ENCODE data around the gene F2R.

The F2R gene

DNA sequence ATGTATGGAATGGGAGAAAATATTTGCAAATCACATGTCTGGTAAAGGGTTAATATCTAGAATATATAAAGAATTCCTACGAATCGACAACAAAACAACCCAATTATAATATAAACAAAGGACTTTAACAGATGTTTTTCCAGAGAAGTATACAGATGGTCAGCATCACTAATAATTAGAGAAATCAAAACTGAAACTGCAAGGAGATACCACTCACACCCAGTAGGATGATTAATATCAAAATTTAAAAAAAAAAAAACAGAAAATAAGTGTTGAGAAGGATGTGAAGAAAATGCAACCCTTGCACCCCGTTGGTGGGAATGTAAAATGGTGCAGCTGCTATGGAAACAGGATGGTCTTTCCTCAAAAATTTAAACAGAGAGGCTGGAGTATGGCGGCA, 34.6 kb upstream of the F2R start:
- no peak overlapping the region for H3K4me3 ChIP-seq (ENCODE audit: low read length in 2 of 2)
- no peak overlapping the region for H3K27ac ChIP-seq (ENCODE audit: low read length)
- no peak overlapping the region for H3K9ac ChIP-seq (ENCODE audit: low read length in 2 of 2)
- no peaks in the 10 kb centered on the region for H3K4me1 ChIP-seq (ENCODE audit: control insufficient read depth, insufficient read depth, low read length)
- no peaks in the 10 kb centered on the region for H3K9me3 ChIP-seq (ENCODE audit: control insufficient read depth in 2 of 2, low read length in 2 of 2)
- H3K27me3 ChIP-seq (ENCODE audit: control insufficient read depth in 1 of 2, insufficient read depth in 2 of 2, low read length in 2 of 2), result no peaks in the 10 kb centered on the region
- H3K36me3 ChIP-seq (ENCODE audit: control insufficient read depth in 2 of 2, insufficient read depth in 2 of 2, low read length in 2 of 2), result no peaks in the 10 kb centered on the region

DNA sequence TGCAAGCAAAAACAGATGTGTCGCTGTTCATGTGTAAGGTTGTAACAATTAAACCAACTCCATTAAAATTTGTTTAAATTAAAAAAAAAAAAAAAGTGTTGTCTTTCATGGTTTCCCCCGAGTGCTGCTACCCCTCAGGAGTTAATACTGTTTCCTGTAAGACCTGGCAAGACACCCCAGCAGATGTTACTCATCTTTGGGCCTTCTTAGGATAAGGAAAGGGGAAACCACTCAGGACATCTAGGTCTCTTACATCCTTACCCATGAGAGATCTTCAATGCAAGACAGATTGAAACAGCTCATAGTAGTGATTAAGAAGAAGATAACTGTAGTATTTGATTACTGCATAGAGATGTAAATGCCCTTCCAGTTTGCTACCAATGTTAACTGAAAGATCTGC, 33.5 kb upstream of the F2R start:
- no peak overlapping the region for H3K27ac ChIP-seq (ENCODE audit: low read length)
- no peak overlapping the region for H3K4me3 ChIP-seq (ENCODE audit: low read length in 2 of 2)
- H3K9ac ChIP-seq (ENCODE audit: low read length in 2 of 2), result no peak overlapping the region
- H3K36me3 ChIP-seq (ENCODE audit: control insufficient read depth in 2 of 2, insufficient read depth in 2 of 2, low read length in 2 of 2), result no peaks in the 10 kb centered on the region
- H3K4me1 ChIP-seq (ENCODE audit: control insufficient read depth, insufficient read depth, low read length), result no peaks in the 10 kb centered on the region
- no peaks in the 10 kb centered on the region for H3K9me3 ChIP-seq (ENCODE audit: control insufficient read depth in 2 of 2, low read length in 2 of 2)
- H3K27me3 ChIP-seq (ENCODE audit: control insufficient read depth in 1 of 2, insufficient read depth in 2 of 2, low read length in 2 of 2), result no peaks in the 10 kb centered on the region

DNA sequence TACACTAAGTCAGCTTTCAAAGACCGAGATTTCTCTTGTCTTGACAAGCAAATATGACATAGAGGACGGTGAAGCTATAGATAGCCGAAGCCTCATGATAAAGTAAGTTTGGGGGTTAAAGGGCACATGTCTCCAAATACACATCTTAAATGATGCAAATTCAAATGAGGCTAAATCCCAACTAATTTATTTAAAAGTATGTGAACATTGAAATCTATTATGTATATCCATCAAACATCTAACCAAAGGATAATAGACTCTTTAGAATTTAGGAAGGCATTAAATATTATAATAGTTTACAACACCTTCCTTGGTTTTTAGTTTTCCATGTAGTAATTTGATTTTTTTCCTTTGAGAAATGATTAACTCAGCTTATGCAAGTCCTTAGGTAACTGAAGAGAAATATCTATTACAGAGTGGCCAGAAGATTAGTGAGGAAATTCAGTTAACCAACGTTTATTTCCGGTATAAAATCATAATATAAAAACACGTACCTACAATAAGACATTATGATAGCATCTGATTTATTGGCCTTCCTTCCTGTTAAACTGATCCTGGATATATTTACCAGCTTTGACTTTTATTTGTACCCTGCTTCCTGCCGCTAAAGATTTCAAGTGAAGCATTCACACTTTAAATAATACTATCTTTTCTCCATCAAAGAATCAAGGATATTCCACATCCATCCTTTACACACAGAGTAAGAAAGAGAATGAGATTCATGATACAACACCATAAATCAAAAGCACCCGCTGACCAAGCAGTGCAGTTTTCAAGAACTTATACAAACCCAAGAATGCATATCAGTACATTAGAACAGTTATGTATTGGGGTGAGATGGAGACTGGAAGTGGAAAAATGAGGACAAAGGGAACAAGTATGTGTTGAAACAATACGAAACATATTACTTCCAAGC, 31.9 kb upstream of the F2R start:
- Histone ChIP-seq H3K27me3 (ENCODE audit: control insufficient read depth in 1 of 2, insufficient read depth in 2 of 2, low read length in 2 of 2) (no peaks in the 10 kb centered on the region), H3K9ac (ENCODE audit: low read length in 2 of 2) (no peak overlapping the region), H3K4me1 (ENCODE audit: control insufficient read depth, insufficient read depth, low read length) (no peaks in the 10 kb centered on the region), H3K27ac (ENCODE audit: low read length) (no peak overlapping the region), H3K36me3 (ENCODE audit: control insufficient read depth in 2 of 2, insufficient read depth in 2 of 2, low read length in 2 of 2) (no peaks in the 10 kb centered on the region), H3K9me3 (ENCODE audit: control insufficient read depth in 2 of 2, low read length in 2 of 2) (no peaks in the 10 kb centered on the region), H3K4me3 (ENCODE audit: low read length in 2 of 2) (no peak overlapping the region)

DNA sequence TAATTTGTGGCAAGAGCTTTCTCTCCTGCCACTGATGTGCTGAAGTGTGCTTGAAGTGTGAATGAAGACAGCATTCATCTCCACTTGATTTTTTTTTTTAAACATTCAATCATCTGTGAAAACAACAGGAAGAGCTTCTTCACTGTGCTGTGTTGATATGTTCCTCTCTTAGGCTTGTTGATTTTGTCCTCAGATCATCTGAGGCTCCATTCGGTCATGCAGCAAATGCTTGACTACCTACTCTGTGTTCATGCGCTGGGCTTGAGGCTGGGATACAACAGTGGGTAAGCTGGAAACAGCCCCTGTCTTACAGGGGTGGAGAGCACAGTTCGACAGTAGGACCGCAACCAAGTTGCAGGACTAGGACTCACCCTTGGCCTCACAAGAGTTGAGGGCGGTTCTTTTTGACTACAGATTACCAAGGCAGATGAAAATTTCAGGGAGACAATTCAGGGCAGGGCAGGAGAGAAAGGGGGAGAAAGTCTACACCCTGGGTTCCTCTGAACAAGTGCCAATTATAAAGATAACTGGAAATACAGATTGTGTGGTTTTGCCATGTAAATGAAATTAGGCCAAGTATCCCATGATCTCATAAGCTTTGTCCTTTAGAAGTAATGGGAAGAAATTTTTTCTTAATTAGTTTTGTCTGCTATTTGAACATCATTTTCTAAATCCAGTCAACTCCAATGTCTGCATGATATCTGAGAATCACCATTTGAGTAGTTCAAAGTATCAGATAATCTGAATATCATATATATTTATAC, 31.0 kb upstream of the F2R start:
- Histone ChIP-seq H3K9me3 (ENCODE audit: control insufficient read depth in 2 of 2, low read length in 2 of 2) (no peaks in the 10 kb centered on the region), H3K27me3 (ENCODE audit: control insufficient read depth in 1 of 2, insufficient read depth in 2 of 2, low read length in 2 of 2) (no peaks in the 10 kb centered on the region), H3K9ac (ENCODE audit: low read length in 2 of 2) (no peak overlapping the region), H3K4me3 (ENCODE audit: low read length in 2 of 2) (no peak overlapping the region), H3K27ac (ENCODE audit: low read length) (no peak overlapping the region), H3K4me1 (ENCODE audit: control insufficient read depth, insufficient read depth, low read length) (no peaks in the 10 kb centered on the region), H3K36me3 (ENCODE audit: control insufficient read depth in 2 of 2, insufficient read depth in 2 of 2, low read length in 2 of 2) (no peaks in the 10 kb centered on the region)

DNA sequence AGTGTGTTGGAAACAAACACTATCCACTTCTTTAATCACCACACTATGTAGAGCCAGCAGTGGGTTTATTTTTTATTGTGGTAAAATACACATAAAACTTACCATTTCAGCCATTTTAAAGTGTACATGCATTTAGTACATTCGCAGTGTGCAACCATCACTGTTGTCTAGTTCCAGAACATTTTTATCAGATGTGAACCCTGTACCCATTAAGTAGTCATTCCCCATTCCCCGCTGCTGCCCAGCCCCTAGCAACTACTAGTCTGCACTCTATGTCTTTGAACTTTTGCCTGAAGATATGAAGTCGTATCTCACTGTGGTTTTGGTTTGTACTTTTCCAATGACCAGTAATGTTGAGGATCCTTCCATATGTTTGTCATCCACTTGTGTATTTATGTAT, 30.2 kb upstream of the F2R start:
- no peak overlapping the region for H3K27ac ChIP-seq (ENCODE audit: low read length)
- no peak overlapping the region for H3K9ac ChIP-seq (ENCODE audit: low read length in 2 of 2)
- H3K36me3 ChIP-seq (ENCODE audit: control insufficient read depth in 2 of 2, insufficient read depth in 2 of 2, low read length in 2 of 2), result no peaks in the 10 kb centered on the region
- no peaks in the 10 kb centered on the region for H3K4me1 ChIP-seq (ENCODE audit: control insufficient read depth, insufficient read depth, low read length)
- H3K4me3 ChIP-seq (ENCODE audit: low read length in 2 of 2), result no peak overlapping the region
- H3K27me3 ChIP-seq (ENCODE audit: control insufficient read depth in 1 of 2, insufficient read depth in 2 of 2, low read length in 2 of 2), result no peaks in the 10 kb centered on the region
- H3K9me3 ChIP-seq (ENCODE audit: control insufficient read depth in 2 of 2, low read length in 2 of 2), result no peaks in the 10 kb centered on the region

DNA sequence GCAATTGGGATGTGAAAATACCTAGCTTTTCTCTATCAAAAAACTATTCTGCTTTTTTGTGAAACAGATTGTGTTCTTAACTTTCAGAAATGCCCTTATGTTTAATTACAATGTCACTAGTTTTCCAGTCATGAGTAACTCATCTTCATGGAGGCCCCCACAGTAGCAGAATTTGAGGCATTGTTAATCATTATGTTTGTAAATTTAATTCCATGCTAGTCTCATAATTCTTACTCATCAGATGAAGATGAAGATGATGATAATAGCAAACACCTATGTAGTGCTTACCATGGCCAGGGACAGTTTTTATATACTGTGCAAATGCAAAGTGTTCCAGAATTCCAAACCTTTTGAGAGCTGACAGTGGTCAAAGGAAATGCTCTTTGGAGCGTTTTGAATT, 27.7 kb upstream of the F2R start:
- Histone ChIP-seq H3K9me3 (ENCODE audit: control insufficient read depth in 2 of 2, low read length in 2 of 2) (no peaks in the 10 kb centered on the region), H3K4me3 (ENCODE audit: low read length in 2 of 2) (no peak overlapping the region), H3K9ac (ENCODE audit: low read length in 2 of 2) (no peak overlapping the region), H3K27me3 (ENCODE audit: control insufficient read depth in 1 of 2, insufficient read depth in 2 of 2, low read length in 2 of 2) (no peaks in the 10 kb centered on the region), H3K36me3 (ENCODE audit: control insufficient read depth in 2 of 2, insufficient read depth in 2 of 2, low read length in 2 of 2) (no peaks in the 10 kb centered on the region), H3K27ac (ENCODE audit: low read length) (no peak overlapping the region), H3K4me1 (ENCODE audit: control insufficient read depth, insufficient read depth, low read length) (no peaks in the 10 kb centered on the region)

DNA sequence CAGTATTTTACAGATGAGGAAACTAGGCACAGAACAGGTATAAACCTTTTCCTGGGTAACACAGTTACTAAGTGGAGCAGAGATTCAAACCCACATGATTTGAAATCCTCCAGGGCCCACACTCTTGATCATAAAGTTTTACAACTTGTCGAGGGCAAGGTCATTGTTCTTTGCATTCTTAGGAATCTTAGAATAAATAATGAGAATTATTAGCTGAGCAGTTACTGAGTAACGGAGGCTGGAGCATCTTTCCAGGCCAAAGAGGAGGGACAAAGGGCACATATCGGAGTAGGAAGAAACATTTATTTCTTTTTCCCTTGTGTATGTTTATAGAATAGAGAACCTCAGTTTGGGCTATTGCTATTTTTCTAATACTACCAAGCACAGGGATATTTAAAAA, 27.1 kb upstream of the F2R start:
- Histone ChIP-seq H3K27ac (ENCODE audit: low read length) (no peak overlapping the region), H3K9me3 (ENCODE audit: control insufficient read depth in 2 of 2, low read length in 2 of 2) (no peaks in the 10 kb centered on the region), H3K4me1 (ENCODE audit: control insufficient read depth, insufficient read depth, low read length) (no peaks in the 10 kb centered on the region), H3K36me3 (ENCODE audit: control insufficient read depth in 2 of 2, insufficient read depth in 2 of 2, low read length in 2 of 2) (no peaks in the 10 kb centered on the region), H3K9ac (ENCODE audit: low read length in 2 of 2) (no peak overlapping the region), H3K4me3 (ENCODE audit: low read length in 2 of 2) (no peak overlapping the region), H3K27me3 (ENCODE audit: control insufficient read depth in 1 of 2, insufficient read depth in 2 of 2, low read length in 2 of 2) (no peaks in the 10 kb centered on the region)

DNA sequence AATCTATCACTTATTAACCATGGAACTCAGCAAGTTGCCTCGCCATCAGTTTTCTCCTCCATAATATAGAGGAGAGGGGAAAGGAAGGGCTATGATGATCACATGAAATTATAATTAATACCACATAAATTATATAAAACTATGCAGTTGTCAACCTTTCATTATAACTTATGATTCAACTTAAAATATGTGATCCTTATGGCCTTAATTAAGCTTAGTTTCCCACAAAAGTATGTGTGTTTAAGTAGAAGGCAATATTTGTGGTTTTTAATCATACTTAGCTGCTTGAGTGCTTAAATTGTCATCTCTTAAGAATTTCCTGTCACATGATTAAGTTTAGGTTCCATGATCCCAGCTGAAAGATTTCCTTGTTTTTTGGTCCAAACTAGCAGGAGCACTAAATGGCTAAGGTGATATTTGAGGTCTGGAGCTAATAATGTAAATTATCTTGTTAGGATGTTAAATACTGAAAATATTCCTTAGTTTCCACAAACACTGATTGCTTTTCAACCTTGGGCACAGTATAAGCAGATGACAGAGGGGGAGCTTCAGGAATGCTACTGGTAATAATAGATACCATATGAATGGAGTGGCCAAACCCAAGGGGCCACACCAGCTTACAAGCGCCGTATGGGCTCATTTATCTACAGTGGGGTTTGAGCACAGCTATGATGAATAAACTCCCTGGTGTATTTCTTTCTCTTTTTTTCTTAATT, 26.4 kb upstream of the F2R start:
- Histone ChIP-seq H3K9ac (ENCODE audit: low read length in 2 of 2) (no peak overlapping the region), H3K27ac (ENCODE audit: low read length) (no peak overlapping the region), H3K4me1 (ENCODE audit: control insufficient read depth, insufficient read depth, low read length) (no peaks in the 10 kb centered on the region), H3K4me3 (ENCODE audit: low read length in 2 of 2) (no peak overlapping the region), H3K9me3 (ENCODE audit: control insufficient read depth in 2 of 2, low read length in 2 of 2) (no peaks in the 10 kb centered on the region), H3K36me3 (ENCODE audit: control insufficient read depth in 2 of 2, insufficient read depth in 2 of 2, low read length in 2 of 2) (no peaks in the 10 kb centered on the region), H3K27me3 (ENCODE audit: control insufficient read depth in 1 of 2, insufficient read depth in 2 of 2, low read length in 2 of 2) (no peaks in the 10 kb centered on the region)

DNA sequence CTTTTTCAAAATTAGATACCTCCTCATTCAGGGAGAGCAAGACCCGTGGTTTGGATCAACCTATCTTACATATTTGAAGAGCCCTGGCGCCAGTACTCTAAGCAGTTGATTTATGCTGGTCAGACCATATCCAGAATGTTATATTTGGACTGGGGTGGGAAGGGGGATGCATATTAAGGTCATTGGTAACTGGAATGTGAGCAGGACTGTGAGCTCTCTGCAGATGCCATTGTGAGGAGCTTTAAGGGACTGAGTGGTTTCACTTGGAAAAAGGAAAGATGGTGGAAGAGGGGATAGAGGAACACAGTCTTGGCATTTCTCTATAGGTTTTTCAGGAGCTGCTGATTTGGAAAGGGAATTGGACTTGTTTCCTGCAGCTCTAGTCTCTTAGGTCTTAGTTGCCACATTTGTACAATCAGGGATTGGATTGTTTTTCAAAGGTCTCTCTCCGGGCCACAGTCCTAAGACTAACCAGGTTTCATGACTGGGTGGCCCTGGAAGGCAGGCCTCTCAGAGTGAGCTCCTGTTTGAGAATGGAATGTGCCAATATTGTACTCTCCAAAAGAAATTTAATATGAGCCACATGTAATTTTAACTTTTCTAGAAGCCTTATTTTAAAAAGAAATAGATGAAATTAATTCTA, 25.8 kb upstream of the F2R start:
- no peaks in the 10 kb centered on the region for H3K27me3 ChIP-seq (ENCODE audit: control insufficient read depth in 1 of 2, insufficient read depth in 2 of 2, low read length in 2 of 2)
- H3K9me3 ChIP-seq (ENCODE audit: control insufficient read depth in 2 of 2, low read length in 2 of 2), result no peaks in the 10 kb centered on the region
- H3K9ac ChIP-seq (ENCODE audit: low read length in 2 of 2), result no peak overlapping the region
- no peak overlapping the region for H3K4me3 ChIP-seq (ENCODE audit: low read length in 2 of 2)
- H3K36me3 ChIP-seq (ENCODE audit: control insufficient read depth in 2 of 2, insufficient read depth in 2 of 2, low read length in 2 of 2), result no peaks in the 10 kb centered on the region
- H3K4me1 ChIP-seq (ENCODE audit: control insufficient read depth, insufficient read depth, low read length), result no peaks in the 10 kb centered on the region
- no peak overlapping the region for H3K27ac ChIP-seq (ENCODE audit: low read length)

DNA sequence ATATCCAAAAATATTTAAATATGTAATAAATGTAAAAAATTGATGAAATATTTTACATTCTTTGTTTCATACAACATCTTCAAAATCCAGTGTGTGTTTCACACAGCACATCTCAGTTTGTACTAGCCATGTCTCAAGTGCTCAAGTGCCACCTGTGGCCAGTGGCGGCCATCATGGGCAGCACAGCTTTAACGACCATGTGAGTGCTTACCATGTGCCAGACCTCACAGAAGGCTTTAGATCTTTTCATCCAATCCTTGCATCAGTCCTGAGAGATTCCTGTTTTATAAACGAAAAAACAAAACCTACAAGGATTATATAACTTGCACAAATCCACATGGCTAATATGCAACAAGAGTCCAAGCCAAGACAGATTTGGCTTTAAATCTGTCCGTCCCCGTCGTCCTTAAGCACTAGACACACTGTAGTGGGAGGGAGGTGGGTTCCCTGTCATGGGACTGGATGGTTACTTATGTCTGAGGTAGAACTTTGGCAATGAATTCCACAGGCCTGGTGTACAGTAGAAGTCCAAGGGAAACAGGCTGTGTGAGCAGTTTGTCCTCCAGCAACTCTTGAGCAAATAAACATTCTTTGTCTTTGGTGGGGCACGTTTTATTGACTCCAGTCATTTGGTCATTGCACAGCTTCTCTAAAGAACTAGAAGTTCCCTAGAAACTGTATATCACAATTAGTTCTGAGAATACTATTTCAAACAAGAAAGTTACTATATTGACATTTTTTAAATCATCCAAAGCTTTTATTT, 25.0 kb upstream of the F2R start:
- no peaks in the 10 kb centered on the region for H3K4me1 ChIP-seq (ENCODE audit: control insufficient read depth, insufficient read depth, low read length)
- no peak overlapping the region for H3K4me3 ChIP-seq (ENCODE audit: low read length in 2 of 2)
- no peaks in the 10 kb centered on the region for H3K36me3 ChIP-seq (ENCODE audit: control insufficient read depth in 2 of 2, insufficient read depth in 2 of 2, low read length in 2 of 2)
- H3K27me3 ChIP-seq (ENCODE audit: control insufficient read depth in 1 of 2, insufficient read depth in 2 of 2, low read length in 2 of 2), result no peaks in the 10 kb centered on the region
- H3K9me3 ChIP-seq (ENCODE audit: control insufficient read depth in 2 of 2, low read length in 2 of 2), result no peaks in the 10 kb centered on the region
- no peak overlapping the region for H3K9ac ChIP-seq (ENCODE audit: low read length in 2 of 2)
- H3K27ac ChIP-seq (ENCODE audit: low read length), result no peak overlapping the region

Measured in stomach smooth muscle (tissue), 2 donors.